Dermis lymphatic vessel endothelial cell (primary cell): ENCODE results near the gene OR4F6. TPM values are rescaled to one million over a fixed set of nuclear protein-coding genes. Genes with fewer than 3 reads are reported as not detected.

ENCODE experiments used
- total RNA-seq: library from RNA; depleted of rRNA; stranded (reverse); fragments of >200 nt; gene quantifications from 2 replicates; pipeline ENCODE4 v1.2.1, GENCODE V29; 2014

The OR4F6 gene
- total RNA-seq = not detected in 2 replicates

GRCh38 chr15:101803209-101803608, at the start of gene OR4F6:
OR4F6 (plus strand) TSS chr15:101803509; CDS start chr15:101805720, 2,211 bp downstream.

GRCh38 chr15:101811902-101812301, 8.6 kb downstream of the OR4F6 start, which contains the start of gene OR4F15:
OR4F15 (plus strand) TSS chr15:101812202; CDS start chr15:101818187, 5,985 bp downstream.

Other genes with a start within 250 kb of the OR4F6 start
- gene TM2D3, start 151.1 kb upstream of the OR4F6 start, total RNA-seq = 53.9 and 104 TPM in 2 replicates
- 9.9 and 15.0 TPM in 2 replicates for gene TARS3, start 79.0 kb upstream of the OR4F6 start, total RNA-seq
- not detected in 2 replicates for gene OR4F15, start 8.7 kb downstream of the OR4F6 start, total RNA-seq